Measurements from ENCODE around the gene POLG.

DNA sequence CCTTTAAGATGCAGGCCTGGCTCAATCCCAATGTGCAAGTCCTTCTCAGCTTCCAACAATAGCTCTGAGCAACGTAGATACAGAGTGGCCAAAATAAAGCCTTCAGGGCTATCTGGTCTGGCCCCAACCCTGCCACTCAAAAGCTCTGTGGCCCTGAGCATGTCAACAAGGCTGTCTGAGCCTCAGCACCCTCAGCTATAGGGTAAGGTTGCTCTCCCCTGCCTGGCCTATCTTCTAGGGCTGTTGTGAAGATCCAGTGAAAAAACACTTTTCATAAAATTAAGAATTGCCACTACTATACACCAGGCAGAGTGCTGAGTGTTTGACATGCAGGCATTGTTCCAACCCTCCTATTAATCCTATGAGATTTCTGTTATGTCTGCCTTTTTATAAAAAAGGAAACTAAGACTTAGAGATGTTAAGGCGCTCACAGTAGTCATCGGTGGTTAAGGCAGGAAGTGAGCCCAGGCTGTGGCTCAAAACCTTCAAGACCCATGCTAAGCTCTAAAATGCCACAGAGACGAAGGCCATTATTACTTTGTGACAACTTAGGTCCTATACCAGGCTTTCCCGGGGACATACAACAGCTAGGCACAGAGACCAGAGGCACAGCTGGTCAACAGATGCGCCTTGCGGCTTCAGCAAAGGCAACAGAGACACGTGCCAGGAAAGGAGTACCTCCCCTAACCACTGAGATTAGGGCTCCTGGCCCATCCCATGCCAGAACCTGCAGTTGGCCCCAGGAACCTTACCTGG is 5.1 kb downstream of the POLG start:
- TF ChIP-seq GATA2 (IDR thresholded peaks at IDR 0.05; ENCODE audit: low read depth, low read length): no peak
- no peak for TF ChIP-seq GATA3 (IDR thresholded peaks at IDR 0.05; ENCODE audit: low read depth, low read length)
